SK-N-SH (cell line): Measurements from ENCODE around the gene PXDN. TPM values are rescaled to one million over a fixed set of nuclear protein-coding genes. Genes with fewer than 3 reads are reported as not detected.

Experiments
- CTCF ChIA-PET: fragments of 300-600, 350-600 bp; formaldehyde crosslinking; extraction: SDS; loops from one replicate; lab custom pipeline; 2021; lab: Yijun Ruan, JAX
- POLR2A ChIA-PET: fragments of 350-600 bp; sonication (Branson Sonifier 250); formaldehyde crosslinking; extraction: SDS; loops from one replicate; lab custom pipeline; 2020; ENCODE audit warnings: antibody characterized with exemption, inconsistent platforms; lab: Yijun Ruan, JAX
- DNase-seq: peaks from one replicate; pipeline ENCODE4 v3.0.0; 2012
- H2AFZ ChIP-seq: fragments of 200-600 bp; sonication (generic); 2 replicates; pipeline ENCODE4 v1.8.1; 2016; ENCODE audit warnings: antibody characterized with exemption, mild to moderate bottlenecking, low read depth
- H3F3A ChIP-seq: fragments of 200-600 bp; sonication (generic); replicated peaks from 2 replicates; pipeline ENCODE3; 2016; ENCODE audit warnings: antibody characterized with exemption, mild to moderate bottlenecking; ENCODE audit not compliant: insufficient read depth
- H3K27ac ChIP-seq, 2 experiments: fragments of 200-500 bp in 1 of 2; fragments of 200-600 bp in 1 of 2; sonication (Bioruptor generic) in 1 of 2; sonication (generic), shearing (Covaris generic) in 1 of 2; 2 replicates each; pipeline versions ENCODE4 v1.5.1 to v1.6.1; 2014 to 2016; ENCODE audit warnings: low read depth in 2 of 2, inconsistent platforms in 1 of 2, low read length in 1 of 2, mild to moderate bottlenecking in 1 of 2, mixed read lengths in 1 of 2
- H3K27me3 ChIP-seq: fragments of 200-600 bp; sonication (generic), shearing (Covaris generic); 2 replicates; pipeline ENCODE4 v1.6.1; 2016; ENCODE audit warnings: mixed run types; ENCODE audit not compliant: insufficient read depth
- H3K36me3 ChIP-seq, 2 experiments: fragments of 200-500 bp in 1 of 2; fragments of 200-600 bp in 1 of 2; sonication (Bioruptor generic) in 1 of 2; sonication (generic) in 1 of 2; replicated peaks in 1 of 2; 2 replicates each; pipeline versions ENCODE3 to v1.5.1; 2014 to 2016; ENCODE audit warnings: low read length in 1 of 2, mild to moderate bottlenecking in 1 of 2; ENCODE audit not compliant: insufficient read depth in 2 of 2, control insufficient read depth in 1 of 2
- H3K4me1 ChIP-seq, 2 experiments: fragments of 200-500 bp in 1 of 2; fragments of 200-600 bp in 1 of 2; sonication (Bioruptor generic) in 1 of 2; sonication (generic), shearing (Covaris generic) in 1 of 2; 2 replicates each; pipeline versions ENCODE4 v1.5.1 to v1.6.1; 2014 to 2016; ENCODE audit warnings: low read depth in 1 of 2, low read length in 1 of 2, mixed run types in 1 of 2; ENCODE audit not compliant: insufficient read depth in 2 of 2, control insufficient read depth in 1 of 2
- H3K4me2 ChIP-seq: fragments of 200-600 bp; sonication (generic), shearing (Covaris generic); 2 replicates; pipeline ENCODE4 v1.6.1; 2017; ENCODE audit warnings: mixed run types
- H3K4me3 ChIP-seq, 2 experiments: fragments of 200-500 bp in 1 of 2; fragments of 200-600 bp in 1 of 2; sonication (Bioruptor generic) in 1 of 2; sonication (generic), shearing (Covaris generic) in 1 of 2; 2 replicates each; pipeline versions ENCODE4 v1.5.1 to v1.8.1; 2014 to 2016; ENCODE audit warnings: low read depth in 2 of 2, inconsistent platforms in 1 of 2, low read length in 1 of 2, mild to moderate bottlenecking in 1 of 2, mixed read lengths in 1 of 2, moderate library complexity in 1 of 2
- H3K79me2 ChIP-seq: fragments of 200-600 bp; sonication (generic); 2 replicates; pipeline ENCODE4 v1.8.1; 2017; ENCODE audit warnings: mild to moderate bottlenecking; ENCODE audit not compliant: insufficient read depth
- H3K9ac ChIP-seq: fragments of 200-600 bp; sonication (generic); 2 replicates; pipeline ENCODE4 v1.6.1; 2017; ENCODE audit warnings: mixed run types
- H3K9me2 ChIP-seq: fragments of 200-600 bp; sonication (generic); 2 replicates; pipeline ENCODE4 v1.6.1; 2017; ENCODE audit warnings: mixed run types
- H3K9me3 ChIP-seq: fragments of 200-600 bp; sonication (generic); 2 replicates; pipeline ENCODE4 v1.6.1; 2017; ENCODE audit warnings: mixed run types, mild to moderate bottlenecking, moderate library complexity
- H4K20me1 ChIP-seq: fragments of 200-600 bp; sonication (generic); 2 replicates; pipeline ENCODE4 v1.6.1; 2017; ENCODE audit warnings: mild to moderate bottlenecking, mixed run types; ENCODE audit not compliant: insufficient read depth
- CHD2 ChIP-seq: fragments of 150-350 bp; IDR thresholded peaks from 2 replicates; pipeline ENCODE4 v1.6.1; 2018; ENCODE audit warnings: low read length; ENCODE audit not compliant: partially characterized antibody
- FOXM1 ChIP-seq: IDR thresholded peaks from 2 replicates; pipeline ENCODE4 v1.4.0; 2012; ENCODE audit warnings: low read depth, mild to moderate bottlenecking
- GATA2 ChIP-seq: sonication (generic); formaldehyde crosslinking; IDR thresholded peaks from 2 replicates; pipeline ENCODE4 v1.5.0; 2020; ENCODE audit warnings: mild to moderate bottlenecking, missing genetic modification reagents
- JUND ChIP-seq: IDR thresholded peaks from 2 replicates; pipeline ENCODE4 v1.4.0; 2012
- NRF1 ChIP-seq: IDR thresholded peaks from 2 replicates; pipeline ENCODE4 v1.6.1; 2012; ENCODE audit warnings: low read depth, mild to moderate bottlenecking, low read length
- RCOR1 ChIP-seq: fragments of 150-350 bp; IDR thresholded peaks from 2 replicates; pipeline ENCODE4 v1.6.1; 2017; ENCODE audit warnings: antibody characterized with exemption, low read length
- RXRA ChIP-seq: IDR thresholded peaks from 2 replicates; pipeline ENCODE4 v1.4.0; 2012; ENCODE audit warnings: low read depth, mild to moderate bottlenecking, borderline replicate concordance
- TAF1 ChIP-seq: IDR thresholded peaks from 2 replicates; pipeline ENCODE4 v1.6.1; 2012; ENCODE audit warnings: low read depth, mild to moderate bottlenecking, low read length, moderate library complexity, borderline replicate concordance
- TCF12 ChIP-seq: IDR thresholded peaks from 2 replicates; pipeline ENCODE4 v1.4.0; 2012
- TEAD4 ChIP-seq: IDR thresholded peaks from 2 replicates; pipeline ENCODE4 v1.4.0; 2012; ENCODE audit warnings: mild to moderate bottlenecking, borderline replicate concordance; ENCODE audit not compliant: insufficient read depth
- YY1 ChIP-seq: IDR thresholded peaks from 2 replicates; pipeline ENCODE4 v1.4.0; 2012; ENCODE audit warnings: low read depth, mild to moderate bottlenecking
- WGBS: methylation state at CpG from one replicate; pipeline ENCODE4 v1.1.6; 2017; ENCODE audit warnings: low lambda C conversion rate; 5-methylcytosine and 5-hydroxymethylcytosine counted together
- polyA plus RNA-seq, 3 experiments: library from polyadenylated mRNA; depleted of rRNA; stranded (reverse); fragments of >200 nt; gene quantifications; 2 replicates each; pipeline ENCODE4 v1.2.3, GENCODE V29; 2012
- TF ChIP-seq, protein P1 (sequence below): IDR thresholded peaks from 2 replicates; pipeline ENCODE4; 2012
- TF ChIP-seq, protein P2 (sequence below): fragments of 150-350 bp; IDR thresholded peaks from 2 replicates; pipeline ENCODE4 v1.6.1; 2017; ENCODE audit warnings: antibody characterized with exemption, low read length, low read depth, borderline replicate concordance
- TF ChIP-seq, protein P3 (sequence below): IDR thresholded peaks from 2 replicates; pipeline ENCODE4 v1.4.0; 2012; ENCODE audit warnings: low read depth
- TF ChIP-seq, protein P4 (sequence below): fragments of 150-350 bp; IDR thresholded peaks from 2 replicates; pipeline ENCODE4 v1.6.1; 2016; ENCODE audit warnings: mild to moderate bottlenecking, low read depth, low read length
- TF ChIP-seq, protein P5 (sequence below): IDR thresholded peaks from 2 replicates; pipeline ENCODE4 v1.4.0; 2012; ENCODE audit warnings: low read depth, borderline replicate concordance

PXDN gene
- polyA plus RNA-seq, 1 of the 3 experiments (the other 2 are of a cell fraction) = 146 TPM

DNA sequence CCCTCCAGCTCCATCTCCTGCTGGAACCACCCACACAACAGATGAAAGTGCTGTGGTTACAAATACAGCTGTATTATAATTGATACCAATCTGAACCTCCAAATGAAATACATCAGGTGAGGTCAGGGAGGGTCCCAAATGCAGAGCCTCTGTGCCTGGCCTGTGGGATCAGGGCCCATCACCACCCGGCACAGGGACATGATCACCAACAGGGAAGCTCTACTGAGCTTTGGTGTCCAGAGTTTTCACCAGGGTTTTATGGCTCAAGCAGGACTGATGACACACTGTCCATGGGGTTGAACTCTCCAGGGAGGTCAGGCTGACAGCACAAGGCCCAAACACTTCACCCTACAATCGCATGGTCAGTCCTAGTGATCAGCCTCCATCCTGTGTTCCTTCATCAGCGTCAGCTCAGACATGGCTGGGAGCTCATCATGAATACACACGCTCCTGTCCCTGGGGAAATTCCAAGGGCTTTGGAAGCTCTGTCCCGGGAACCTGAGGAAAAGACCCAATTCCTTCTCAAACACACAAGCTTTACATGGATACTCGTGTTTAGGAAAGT lies 3.9 kb upstream of the PXDN start:
- CTCF ChIA-PET = interaction anchor here (0.7 to 4.4 kb wide), 12 partner anchors 12 to 515 kb away, joined by 3 to 73 read pairs (median 4); no protein-coding TSS in a partner anchor
- no peaks in the 10 kb centered on the region for H4K20me1 ChIP-seq
- no peak overlapping the region for H3K4me3 ChIP-seq
- peaks cover 15% of the 10 kb centered on the region for H3K79me2 ChIP-seq
- TF ChIP-seq YY1 (no peak), RCOR1 (no peak), TCF12 (no peak), CHD2 (no peak), RXRA (no peak), JUND (0 out of 2 replicates have a peak, but pooled peaks have one; percentile 8), TEAD4 (no peak), NRF1 (no peak), GATA2 (CRISPR knock-in tag) (no peak), FOXM1 (no peak), TAF1 (no peak)
- TF ChIP-seq, protein P1, sequence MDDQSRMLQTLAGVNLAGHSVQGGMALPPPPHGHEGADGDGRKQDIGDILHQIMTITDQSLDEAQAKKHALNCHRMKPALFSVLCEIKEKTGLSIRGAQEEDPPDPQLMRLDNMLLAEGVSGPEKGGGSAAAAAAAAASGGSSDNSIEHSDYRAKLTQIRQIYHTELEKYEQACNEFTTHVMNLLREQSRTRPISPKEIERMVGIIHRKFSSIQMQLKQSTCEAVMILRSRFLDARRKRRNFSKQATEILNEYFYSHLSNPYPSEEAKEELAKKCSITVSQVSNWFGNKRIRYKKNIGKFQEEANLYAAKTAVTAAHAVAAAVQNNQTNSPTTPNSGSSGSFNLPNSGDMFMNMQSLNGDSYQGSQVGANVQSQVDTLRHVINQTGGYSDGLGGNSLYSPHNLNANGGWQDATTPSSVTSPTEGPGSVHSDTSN = 0 out of 2 replicates have a peak, but pooled peaks have one; percentile 7
- TF ChIP-seq, protein P2, sequence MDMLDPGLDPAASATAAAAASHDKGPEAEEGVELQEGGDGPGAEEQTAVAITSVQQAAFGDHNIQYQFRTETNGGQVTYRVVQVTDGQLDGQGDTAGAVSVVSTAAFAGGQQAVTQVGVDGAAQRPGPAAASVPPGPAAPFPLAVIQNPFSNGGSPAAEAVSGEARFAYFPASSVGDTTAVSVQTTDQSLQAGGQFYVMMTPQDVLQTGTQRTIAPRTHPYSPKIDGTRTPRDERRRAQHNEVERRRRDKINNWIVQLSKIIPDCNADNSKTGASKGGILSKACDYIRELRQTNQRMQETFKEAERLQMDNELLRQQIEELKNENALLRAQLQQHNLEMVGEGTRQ = no peak
- TF ChIP-seq, protein P3, sequence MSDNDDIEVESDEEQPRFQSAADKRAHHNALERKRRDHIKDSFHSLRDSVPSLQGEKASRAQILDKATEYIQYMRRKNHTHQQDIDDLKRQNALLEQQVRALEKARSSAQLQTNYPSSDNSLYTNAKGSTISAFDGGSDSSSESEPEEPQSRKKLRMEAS = no peak
- TF ChIP-seq, protein P4, sequence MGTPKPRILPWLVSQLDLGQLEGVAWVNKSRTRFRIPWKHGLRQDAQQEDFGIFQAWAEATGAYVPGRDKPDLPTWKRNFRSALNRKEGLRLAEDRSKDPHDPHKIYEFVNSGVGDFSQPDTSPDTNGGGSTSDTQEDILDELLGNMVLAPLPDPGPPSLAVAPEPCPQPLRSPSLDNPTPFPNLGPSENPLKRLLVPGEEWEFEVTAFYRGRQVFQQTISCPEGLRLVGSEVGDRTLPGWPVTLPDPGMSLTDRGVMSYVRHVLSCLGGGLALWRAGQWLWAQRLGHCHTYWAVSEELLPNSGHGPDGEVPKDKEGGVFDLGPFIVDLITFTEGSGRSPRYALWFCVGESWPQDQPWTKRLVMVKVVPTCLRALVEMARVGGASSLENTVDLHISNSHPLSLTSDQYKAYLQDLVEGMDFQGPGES = no peak
- TF ChIP-seq, protein P5, sequence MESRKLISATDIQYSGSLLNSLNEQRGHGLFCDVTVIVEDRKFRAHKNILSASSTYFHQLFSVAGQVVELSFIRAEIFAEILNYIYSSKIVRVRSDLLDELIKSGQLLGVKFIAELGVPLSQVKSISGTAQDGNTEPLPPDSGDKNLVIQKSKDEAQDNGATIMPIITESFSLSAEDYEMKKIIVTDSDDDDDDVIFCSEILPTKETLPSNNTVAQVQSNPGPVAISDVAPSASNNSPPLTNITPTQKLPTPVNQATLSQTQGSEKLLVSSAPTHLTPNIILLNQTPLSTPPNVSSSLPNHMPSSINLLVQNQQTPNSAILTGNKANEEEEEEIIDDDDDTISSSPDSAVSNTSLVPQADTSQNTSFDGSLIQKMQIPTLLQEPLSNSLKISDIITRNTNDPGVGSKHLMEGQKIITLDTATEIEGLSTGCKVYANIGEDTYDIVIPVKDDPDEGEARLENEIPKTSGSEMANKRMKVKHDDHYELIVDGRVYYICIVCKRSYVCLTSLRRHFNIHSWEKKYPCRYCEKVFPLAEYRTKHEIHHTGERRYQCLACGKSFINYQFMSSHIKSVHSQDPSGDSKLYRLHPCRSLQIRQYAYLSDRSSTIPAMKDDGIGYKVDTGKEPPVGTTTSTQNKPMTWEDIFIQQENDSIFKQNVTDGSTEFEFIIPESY = no peak
- H3K4me2 ChIP-seq = no peak overlapping the region
- H3K27me3 ChIP-seq = no peaks in the 10 kb centered on the region
- no peaks in the 10 kb centered on the region for H3K9me3 ChIP-seq
- no peak for DNase-seq
- H2AFZ ChIP-seq = no peak overlapping the region
- H3K9me2 ChIP-seq = no peaks in the 10 kb centered on the region
- no peaks in the 10 kb centered on the region for H3K36me3 ChIP-seq
- no peak overlapping the region for H3K27ac ChIP-seq
- peaks cover 9% of the 10 kb centered on the region for H3F3A ChIP-seq
- peaks cover 4 to 23% of the 10 kb centered on the region in 2 experiments; a peak in 2 of 4 replicates for H3K4me1 ChIP-seq
- H3K9ac ChIP-seq = no peak overlapping the region
- WGBS = 91% methylated on average over 5 of the region's 6 CpGs
- POLR2A ChIA-PET = interaction anchor here (0.6 to 1.4 kb wide), 2 partner anchors 10 to 16 kb away, joined by 3 to 4 read pairs; no protein-coding TSS in a partner anchor
